ENCODE measurements around the gene ABCG8. TPM values are rescaled to one million over a fixed set of nuclear protein-coding genes. Genes with fewer than 3 reads are reported as not detected.

ABCG8 gene
- total and polyA plus RNA-seq, 10 of the 15 experiments (the other 5 are each of a cell fraction or from before 2014, with no cell fraction given): not detected

GRCh38 chr2:43905871-43906270 lies 67.1 kb downstream of the ABCG8 start:
- 73% methylated on average over 5 of the region's 5 CpGs for WGBS (ENCODE audit: insufficient coverage, insufficient replicate concordance, low lambda C conversion rate, missing lambda C conversion rate)
- POLR2A ChIA-PET: no interaction called here
- Histone ChIP-seq H2AFZ (ENCODE audit: control insufficient read depth, low read depth, low read length) (no peak overlapping the region), H3K9ac (ENCODE audit: control insufficient read depth, insufficient read depth, low read length) (no peak overlapping the region), H3K27me3 (replicated peaks in 1 of 2; ENCODE audit: control insufficient read depth in 2 of 2, insufficient read depth in 2 of 2, low read length in 1 of 2) (no peaks in the 10 kb centered on the region), H3K36me3 (ENCODE audit: control insufficient read depth in 2 of 2, insufficient read depth in 2 of 2, low read length in 1 of 2) (peaks cover 1 to 12% of the 10 kb centered on the region in 2 experiments), H3K79me2 (ENCODE audit: control insufficient read depth, insufficient read depth, low read length) (no peaks in the 10 kb centered on the region), H3K9me3 (replicated peaks; ENCODE audit: control insufficient read depth, insufficient read depth, low read length) (no peaks in the 10 kb centered on the region), H4K20me1 (ENCODE audit: control insufficient read depth, insufficient read depth) (no peaks in the 10 kb centered on the region), H3K4me3 (no peak overlapping the region), H3K4me2 (ENCODE audit: control insufficient read depth, insufficient read depth) (no peak overlapping the region), H3K27ac (ENCODE audit: control insufficient read depth, insufficient read depth) (no peak overlapping the region), H3K4me1 (ENCODE audit: control insufficient read depth, insufficient read depth, low read length) (no peaks in the 10 kb centered on the region)
- SMC1A ChIA-PET (ENCODE audit: uncharacterized antibody, unreplicated experiment): interaction anchor here (0.6 to 1.0 kb wide), 2 partner anchors 33 to 41 kb away, joined by 3 read pairs; no protein-coding TSS in a partner anchor
- intact Hi-C loops (cut with micrococcal nuclease; ENCODE audit: unreplicated experiment) (no loop called here), in situ Hi-C loops (cut with MboI) (no loop called here)
- RAD21 ChIA-PET (ENCODE audit: unreplicated experiment): no interaction called here
- ATAC-seq (no peak), DNase-seq (ENCODE audit: low read depth, low spot score) (no peak), FAIRE-seq (no peak)
- no TSS peak for BruUV-seq (replicated peaks)
- TF ChIP-seq RB1 (IDR thresholded peaks at IDR 0.05; ENCODE audit: borderline replicate concordance) (no peak), MYC (IDR thresholded peaks at IDR 0.05; ENCODE audit: insufficient read depth, insufficient read length, insufficient replicate concordance, low read length, severe bottlenecking) (no peak), KDM1A (IDR thresholded peaks at IDR 0.05; ENCODE audit: borderline replicate concordance) (no peak), CHD2 (IDR thresholded peaks at IDR 0.05; ENCODE audit: borderline replicate concordance, low read depth, low read length) (no peak), JUNB (IDR thresholded peaks at IDR 0.05) (no peak), SMAD1 (IDR thresholded peaks at IDR 0.05; ENCODE audit: low read depth, partially characterized antibody) (no peak)
- CTCF ChIA-PET: interaction anchor here (0.9 to 1.7 kb wide), 6 partner anchors 9 to 31 kb away, joined by 3 to 6 read pairs (median 4); no protein-coding TSS in a partner anchor

- no TSS peak for BruUV-seq (replicated peaks)
- ATAC-seq: no peak
Observed at GRCh38 chr2:43906448-43907109, 67.8 kb downstream of the ABCG8 start.

More at GRCh38 chr2:43906448-43907109, 67.8 kb downstream of the ABCG8 start:
- Histone ChIP-seq H2AFZ (ENCODE audit: control insufficient read depth, low read depth, low read length) (no peak overlapping the region), H3K27me3 (replicated peaks in 1 of 2; ENCODE audit: control insufficient read depth in 2 of 2, insufficient read depth in 2 of 2, low read length in 1 of 2) (no peaks in the 10 kb centered on the region), H3K27ac (ENCODE audit: control insufficient read depth, insufficient read depth) (no peak overlapping the region), H3K4me3 (no peak overlapping the region), H3K4me2 (ENCODE audit: control insufficient read depth, insufficient read depth) (no peak overlapping the region), H3K9ac (ENCODE audit: control insufficient read depth, insufficient read depth, low read length) (no peak overlapping the region), H3K4me1 (ENCODE audit: control insufficient read depth, insufficient read depth, low read length) (no peaks in the 10 kb centered on the region), H3K36me3 (ENCODE audit: control insufficient read depth in 2 of 2, insufficient read depth in 2 of 2, low read length in 1 of 2) (peaks cover 1 to 12% of the 10 kb centered on the region in 2 experiments), H3K9me3 (replicated peaks; ENCODE audit: control insufficient read depth, insufficient read depth, low read length) (no peaks in the 10 kb centered on the region), H3K79me2 (ENCODE audit: control insufficient read depth, insufficient read depth, low read length) (no peaks in the 10 kb centered on the region), H4K20me1 (ENCODE audit: control insufficient read depth, insufficient read depth) (no peaks in the 10 kb centered on the region)
- no peak for TF ChIP-seq HDGF (IDR thresholded peaks at IDR 0.05)
- TF ChIP-seq MTA2 (IDR thresholded peaks at IDR 0.05; ENCODE audit: low read depth): no peak
- TF ChIP-seq CTCF (IDR thresholded peaks at IDR 0.05 in 2 of 3, conservative IDR thresholded peaks at IDR 0.05 in 1 of 3; ENCODE audit: control insufficient read depth in 2 of 3, extremely low read depth in 1 of 3, insufficient read depth in 1 of 3, low read depth in 3 of 3, low read length in 3 of 3): no peak
- TF ChIP-seq ZSCAN29 (IDR thresholded peaks at IDR 0.05): no peak
- TF ChIP-seq IRF4 (IDR thresholded peaks at IDR 0.05; ENCODE audit: low read depth, low read length): no peak
- TF ChIP-seq RBBP5 (conservative IDR thresholded peaks at IDR 0.05): no peak
- no peak for TF ChIP-seq JUND (IDR thresholded peaks at IDR 0.05; ENCODE audit: low read depth, low read length)
- TF ChIP-seq USF2 (IDR thresholded peaks at IDR 0.05; ENCODE audit: borderline replicate concordance, low read depth, low read length): no peak
- SMC1A ChIA-PET (ENCODE audit: uncharacterized antibody, unreplicated experiment): interaction anchor here (0.6 to 1.0 kb wide), 2 partner anchors 32 to 40 kb away, joined by 3 read pairs; no protein-coding TSS in a partner anchor
- POLR2A ChIA-PET: interaction anchor here (0.7 kb wide), 1 partner anchor 10 kb away, joined by 3 read pairs; no protein-coding TSS in a partner anchor
- RAD21 ChIA-PET (ENCODE audit: unreplicated experiment): no interaction called here
- in situ Hi-C loops (cut with MboI) (no loop called here), intact Hi-C loops (cut with micrococcal nuclease; ENCODE audit: unreplicated experiment) (no loop called here)
- WGBS (ENCODE audit: insufficient coverage, insufficient replicate concordance, low lambda C conversion rate, missing lambda C conversion rate): 98% methylated on average over 6 of the region's 6 CpGs
- CTCF ChIA-PET: interaction anchor here (0.9 to 1.6 kb wide), 5 partner anchors 9 to 38 kb away, joined by 3 to 6 read pairs (median 3); no protein-coding TSS in a partner anchor
- no peak for DNase-seq (ENCODE audit: low read depth, low spot score)
- FAIRE-seq: no peak
